Right atrium auricular region (tissue), 2 donors: Measurements from ENCODE around the gene TMEM243. TPM values are rescaled to one million over a fixed set of nuclear protein-coding genes. Genes with fewer than 3 reads are reported as not detected.

Experiments used
- DNase-seq: peaks from one replicate; pipeline ENCODE4 v3.0.0-alpha.2; 2019; ENCODE audit warnings: low spot score
- H3K27ac ChIP-seq, 2 donors: fragments of 200-600 bp; sonication (generic); 1 replicate in 1 of 2; 2 replicates in 1 of 2; pipeline ENCODE4 v1.5.1; 2016 to 2019
- H3K27me3 ChIP-seq, 2 donors: fragments of 200-600 bp; sonication (generic); one replicate each; pipeline versions ENCODE4 v1.5.1 to v1.6.0; 2017 to 2019
- H3K36me3 ChIP-seq: fragments of 200-600 bp; sonication (generic); one replicate; pipeline ENCODE4 v1.5.1; 2016
- H3K4me1 ChIP-seq, 2 donors: fragments of 200-600 bp; sonication (generic); one replicate each; pipeline versions ENCODE4 v1.5.1 to v1.6.0; 2017 to 2019
- H3K4me3 ChIP-seq, 2 donors: fragments of 200-600 bp; sonication (generic); 1 replicate in 1 of 2; 2 replicates in 1 of 2; pipeline ENCODE4 v1.5.1; 2017 to 2019; ENCODE audit warnings: mild to moderate bottlenecking in 1 of 2, moderate library complexity in 1 of 2
- H3K9me3 ChIP-seq, 2 donors: fragments of 200-600 bp; sonication (generic); one replicate each; pipeline ENCODE4 v1.5.1; 2019
- total RNA-seq, 2 donors: library from RNA; depleted of rRNA; stranded (reverse); fragments of >200 nt; gene quantifications; one replicate each; pipeline ENCODE4 v1.1.0, GENCODE V29; 2016
- TF ChIP-seq, protein P1 (sequence below), 2 donors: fragments of 200-600 bp; sonication (generic); IDR thresholded peaks; one replicate each; pipeline ENCODE4 v1.5.1; 2019; ENCODE audit warnings: antibody characterized with exemption in 2 of 2

TMEM243 gene
- total RNA-seq, 2 donors from 2014 or later: 5.6 to 17.9 TPM

DNA sequence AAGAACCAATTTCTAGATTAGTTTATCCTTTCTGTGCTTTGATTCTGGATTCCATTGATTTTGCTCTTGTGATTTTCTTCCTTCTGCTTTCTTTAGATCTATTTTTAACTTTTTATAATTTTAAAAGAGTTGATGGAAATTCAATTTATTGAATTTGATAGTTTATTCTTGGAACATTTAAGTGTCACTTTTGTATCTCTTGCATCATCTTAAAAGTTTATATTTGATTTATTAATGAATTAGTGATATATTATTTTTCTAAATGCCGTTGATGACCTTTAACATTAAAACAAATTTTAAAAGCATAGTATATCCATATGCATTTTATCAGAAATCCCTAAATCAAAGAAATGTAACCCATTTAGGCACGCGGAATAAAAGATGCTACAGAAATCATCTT is 40.4 kb downstream of the TMEM243 start:
- H3K27ac ChIP-seq: no peak overlapping the region
- DNase-seq: no peak
- no peaks in the 10 kb centered on the region for H3K9me3 ChIP-seq
- TF ChIP-seq, protein P1, sequence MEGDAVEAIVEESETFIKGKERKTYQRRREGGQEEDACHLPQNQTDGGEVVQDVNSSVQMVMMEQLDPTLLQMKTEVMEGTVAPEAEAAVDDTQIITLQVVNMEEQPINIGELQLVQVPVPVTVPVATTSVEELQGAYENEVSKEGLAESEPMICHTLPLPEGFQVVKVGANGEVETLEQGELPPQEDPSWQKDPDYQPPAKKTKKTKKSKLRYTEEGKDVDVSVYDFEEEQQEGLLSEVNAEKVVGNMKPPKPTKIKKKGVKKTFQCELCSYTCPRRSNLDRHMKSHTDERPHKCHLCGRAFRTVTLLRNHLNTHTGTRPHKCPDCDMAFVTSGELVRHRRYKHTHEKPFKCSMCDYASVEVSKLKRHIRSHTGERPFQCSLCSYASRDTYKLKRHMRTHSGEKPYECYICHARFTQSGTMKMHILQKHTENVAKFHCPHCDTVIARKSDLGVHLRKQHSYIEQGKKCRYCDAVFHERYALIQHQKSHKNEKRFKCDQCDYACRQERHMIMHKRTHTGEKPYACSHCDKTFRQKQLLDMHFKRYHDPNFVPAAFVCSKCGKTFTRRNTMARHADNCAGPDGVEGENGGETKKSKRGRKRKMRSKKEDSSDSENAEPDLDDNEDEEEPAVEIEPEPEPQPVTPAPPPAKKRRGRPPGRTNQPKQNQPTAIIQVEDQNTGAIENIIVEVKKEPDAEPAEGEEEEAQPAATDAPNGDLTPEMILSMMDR (IDR thresholded peaks at IDR 0.05): no peak
- no peaks in the 10 kb centered on the region for H3K4me1 ChIP-seq
- no peak overlapping the region for H3K4me3 ChIP-seq
- H3K27me3 ChIP-seq: no peaks in the 10 kb centered on the region
- H3K36me3 ChIP-seq: peaks cover 51% of the 10 kb centered on the region

DNA sequence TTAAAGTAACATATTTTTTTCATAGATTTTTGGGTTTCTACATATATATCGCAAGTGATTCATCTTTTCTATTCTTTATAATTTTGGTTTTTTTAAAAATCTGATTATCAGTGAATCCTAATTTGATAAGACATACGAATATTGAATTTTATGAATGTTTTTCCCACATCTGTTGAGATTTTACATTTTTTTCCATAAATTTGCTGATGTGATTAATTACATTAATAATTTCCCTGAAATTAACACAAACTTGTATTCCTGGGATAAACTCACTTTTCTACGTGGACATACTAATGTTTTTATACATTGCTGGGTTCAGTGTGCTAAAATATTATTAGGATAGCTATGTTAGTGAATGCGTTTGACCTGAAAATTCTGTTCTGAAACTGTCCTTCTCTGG is 41.2 kb downstream of the TMEM243 start:
- no peak for DNase-seq
- H3K27ac ChIP-seq: no peak overlapping the region
- H3K36me3 ChIP-seq: peaks cover 51% of the 10 kb centered on the region
- TF ChIP-seq, protein P1 (IDR thresholded peaks at IDR 0.05): no peak
- no peaks in the 10 kb centered on the region for H3K9me3 ChIP-seq
- H3K27me3 ChIP-seq: no peaks in the 10 kb centered on the region
- H3K4me1 ChIP-seq: no peaks in the 10 kb centered on the region
- no peak overlapping the region for H3K4me3 ChIP-seq

DNA sequence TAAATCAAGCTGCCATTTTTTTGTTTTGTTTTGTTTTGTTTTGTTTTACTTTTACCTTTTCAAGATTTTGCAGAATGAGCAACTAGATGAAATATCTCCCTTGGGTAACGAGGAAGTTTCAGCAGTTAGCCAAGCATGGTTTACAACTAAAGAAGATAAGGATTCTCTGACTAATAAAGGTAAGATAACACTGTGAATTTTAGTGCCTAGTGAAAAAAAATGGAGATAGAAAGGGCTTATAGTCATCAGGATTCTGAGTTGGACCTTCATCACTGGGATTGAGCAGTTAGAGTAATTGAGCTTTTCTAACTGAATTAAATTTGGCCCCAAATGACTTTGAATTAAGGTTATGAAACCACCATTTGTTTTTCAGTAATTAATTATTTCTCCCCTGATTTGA is 46.1 kb downstream of the TMEM243 start:
- H3K27me3 ChIP-seq: no peaks in the 10 kb centered on the region
- H3K9me3 ChIP-seq: no peaks in the 10 kb centered on the region
- no peak overlapping the region for H3K4me3 ChIP-seq
- no peak for DNase-seq
- H3K36me3 ChIP-seq: peaks cover 78% of the 10 kb centered on the region
- TF ChIP-seq, protein P1 (IDR thresholded peaks at IDR 0.05): no peak
- H3K27ac ChIP-seq: no peak overlapping the region
- no peaks in the 10 kb centered on the region for H3K4me1 ChIP-seq

DNA sequence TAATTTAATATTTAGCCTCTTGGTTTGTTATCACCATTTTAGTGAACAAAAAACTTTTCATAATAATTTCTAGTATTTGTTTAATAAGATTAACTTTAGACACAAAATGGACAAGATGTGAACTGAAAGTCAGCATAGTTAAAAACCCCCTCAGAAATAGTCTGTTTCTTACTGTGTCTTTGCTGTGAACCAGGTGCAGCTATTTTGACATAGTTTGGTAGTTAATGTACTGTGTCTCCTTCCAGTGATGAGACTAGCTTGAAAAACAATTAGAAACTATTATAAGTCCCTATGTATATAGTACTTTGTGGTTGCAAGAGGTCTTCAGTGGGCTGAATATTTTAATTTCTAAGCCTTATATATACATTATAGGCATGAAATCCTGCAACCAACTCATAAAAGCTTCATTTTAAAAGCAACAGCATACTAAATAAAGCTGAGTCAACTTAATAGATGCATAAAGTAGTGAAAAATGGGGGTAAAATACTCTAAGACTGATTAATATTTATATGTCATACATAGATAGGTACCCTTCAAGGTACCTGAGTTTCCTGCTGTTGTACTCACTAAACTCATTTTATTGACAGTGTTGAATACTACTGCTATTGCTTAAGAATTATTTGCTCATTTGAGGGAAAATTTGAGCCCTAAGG is 48.1 kb downstream of the TMEM243 start:
- H3K4me1 ChIP-seq: no peaks in the 10 kb centered on the region
- H3K4me3 ChIP-seq: no peak overlapping the region
- H3K27ac ChIP-seq: no peak overlapping the region
- no peaks in the 10 kb centered on the region for H3K9me3 ChIP-seq
- peaks cover 98% of the 10 kb centered on the region for H3K36me3 ChIP-seq
- TF ChIP-seq, protein P1 (IDR thresholded peaks at IDR 0.05): no peak
- no peaks in the 10 kb centered on the region for H3K27me3 ChIP-seq
- no peak for DNase-seq

DNA sequence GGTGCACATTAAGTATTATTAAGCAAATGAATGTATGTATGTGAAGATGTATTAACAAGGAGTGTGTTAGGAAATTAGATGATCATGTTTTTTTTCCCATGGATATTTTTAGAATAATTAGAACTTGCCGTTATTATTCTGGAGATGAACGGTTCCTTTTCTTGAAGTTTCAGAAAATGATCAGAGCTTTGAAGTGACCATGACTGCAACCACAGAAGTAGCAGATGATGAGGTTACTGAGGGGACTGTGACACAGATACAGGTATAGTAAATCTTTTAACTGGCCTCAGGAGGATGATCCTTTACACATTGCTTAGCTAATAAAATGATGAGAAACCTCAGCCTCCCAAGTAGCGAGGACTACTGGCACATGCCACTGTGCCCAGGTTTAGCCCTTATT is 48.7 kb downstream of the TMEM243 start:
- DNase-seq: no peak
- TF ChIP-seq, protein P1 (IDR thresholded peaks at IDR 0.05): no peak
- peaks cover 98% of the 10 kb centered on the region for H3K36me3 ChIP-seq

DNA sequence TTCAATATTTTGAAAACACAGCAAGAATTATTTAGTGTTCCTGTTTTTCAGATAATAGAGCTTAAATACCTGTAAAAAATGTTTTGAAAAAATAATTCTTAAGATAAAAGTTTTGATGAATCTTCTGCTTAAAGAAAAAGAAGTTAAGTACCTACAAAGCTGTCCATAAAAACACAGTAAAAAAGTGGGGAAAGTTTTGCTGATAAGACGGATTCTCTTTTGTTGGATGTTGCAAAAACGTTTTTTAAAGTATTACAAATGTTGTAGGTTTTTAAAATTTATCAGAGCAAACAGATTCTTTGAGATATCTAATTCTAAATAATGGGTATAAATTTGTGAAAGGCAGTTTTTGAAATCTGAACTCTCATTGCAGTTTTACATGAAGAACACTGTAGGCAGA is 55.1 kb downstream of the TMEM243 start:
- TF ChIP-seq, protein P1 (IDR thresholded peaks at IDR 0.05): no peak
- H3K4me1 ChIP-seq: peaks cover 0 to 5% of the 10 kb centered on the region in 2 donors
- no peak overlapping the region for H3K4me3 ChIP-seq
- no peak overlapping the region for H3K27ac ChIP-seq
- peaks cover 46% of the 10 kb centered on the region for H3K36me3 ChIP-seq
- H3K27me3 ChIP-seq: no peaks in the 10 kb centered on the region
- H3K9me3 ChIP-seq: no peaks in the 10 kb centered on the region
- no peak for DNase-seq

More for the DNA sequence above, 48.7 kb downstream of the TMEM243 start:
- no peaks in the 10 kb centered on the region for H3K9me3 ChIP-seq
- no peaks in the 10 kb centered on the region for H3K4me1 ChIP-seq
- H3K4me3 ChIP-seq: no peak overlapping the region
- H3K27me3 ChIP-seq: no peaks in the 10 kb centered on the region
- H3K27ac ChIP-seq: no peak overlapping the region
